Calu3 (cell line): Measurements from ENCODE around the gene TYSND1. TPM values are rescaled to one million over a fixed set of nuclear protein-coding genes. Genes with fewer than 3 reads are reported as not detected.
"Not testable (repeated sequence)": the region's sequence is repeated elsewhere in the genome, so short reads cannot be mapped to it uniquely, and the experiment has no call there.

Source experiments
- BruUV-seq: library from RNA; stranded (reverse); fragments of 400-500 nt; replicated peaks from 2 replicates; lab custom pipeline; 2021; lab: Mats Ljungman, UMichigan
- CTCF ChIA-PET: fragments of 300-600 bp; sonication (Branson Sonifier 250); formaldehyde crosslinking; loops from one replicate; lab custom pipeline; 2022; ENCODE audit warnings: antibody characterized with exemption; lab: Charles Lee
- DNase-seq: peaks from one replicate; pipeline ENCODE4 v3.0.0; 2022
- H3K27ac Mint-ChIP-seq: one replicate; pipeline ENCODE4 v1.8.0; 2022; ENCODE audit warnings: mixed read lengths; ENCODE audit not compliant: unreplicated experiment
- H3K27me3 Mint-ChIP-seq: one replicate; pipeline ENCODE4 v1.8.0; 2022; ENCODE audit warnings: mixed read lengths; ENCODE audit not compliant: unreplicated experiment
- H3K36me3 Mint-ChIP-seq: one replicate; pipeline ENCODE4 v1.8.0; 2022; ENCODE audit warnings: mild to moderate bottlenecking, moderate library complexity, mixed read lengths; ENCODE audit not compliant: insufficient read depth, unreplicated experiment
- H3K4me1 Mint-ChIP-seq: one replicate; pipeline ENCODE4 v1.8.0; 2022; ENCODE audit warnings: mild to moderate bottlenecking, low read depth, mixed read lengths; ENCODE audit not compliant: unreplicated experiment
- H3K4me3 Mint-ChIP-seq: one replicate; pipeline ENCODE4 v1.8.0; 2022; ENCODE audit warnings: mild to moderate bottlenecking, low read depth, moderate library complexity, mixed read lengths; ENCODE audit not compliant: unreplicated experiment
- H3K9me3 Mint-ChIP-seq: one replicate; pipeline ENCODE4 v1.8.0; 2022; ENCODE audit warnings: low read depth, mixed read lengths; ENCODE audit not compliant: unreplicated experiment
- CTCF ChIP-seq: fragments of 200-600 bp; IDR thresholded peaks from one replicate; pipeline ENCODE4 v1.8.0; 2022; ENCODE audit warnings: antibody characterized with exemption; ENCODE audit not compliant: unreplicated experiment
- intact Hi-C: fragments of 100-400 bp; cut with micrococcal nuclease; formaldehyde crosslinking; loops from one replicate; pipeline ENCODE4 v1.10.0; 2022; ENCODE audit not compliant: unreplicated experiment
- total RNA-seq: library from RNA; stranded (reverse); gene quantifications from 2 replicates; pipeline ENCODE4 v1.2.3, GENCODE V29; 2022

TYSND1 gene
- total RNA-seq, 1 experiment from 2014 or later = 21.4 TPM

GRCh38 chr10:70186571-70186970, 40.1 kb upstream of the TYSND1 start:
- intact Hi-C loops = no loop called here
- Mint-ChIP-seq H3K27me3 (peaks cover 40% of the 10 kb centered on the region), H3K27ac (no peak overlapping the region), H3K4me3 (no peak overlapping the region), H3K4me1 (no peaks in the 10 kb centered on the region), H3K36me3 (no peaks in the 10 kb centered on the region), H3K9me3 (no peaks in the 10 kb centered on the region)
- CTCF ChIA-PET = no interaction called here
- no peak for DNase-seq
- no peak for TF ChIP-seq CTCF
- BruUV-seq = no TSS peak

GRCh38 chr10:70186090-70186489, 39.6 kb upstream of the TYSND1 start:
- intact Hi-C loops = no loop called here
- CTCF ChIA-PET = no interaction called here
- Mint-ChIP-seq H3K27ac (no peak overlapping the region), H3K4me3 (no peak overlapping the region), H3K27me3 (peaks cover 40% of the 10 kb centered on the region), H3K9me3 (no peaks in the 10 kb centered on the region), H3K4me1 (no peaks in the 10 kb centered on the region), H3K36me3 (no peaks in the 10 kb centered on the region)
- no peak for DNase-seq
- no peak for TF ChIP-seq CTCF
- no TSS peak for BruUV-seq

GRCh38 chr10:70183304-70183703, 36.8 kb upstream of the TYSND1 start:
- no peak for TF ChIP-seq CTCF
- H3K9me3 Mint-ChIP-seq = peaks cover 7% of the 10 kb centered on the region
- CTCF ChIA-PET = no interaction called here
- H3K4me3 Mint-ChIP-seq = no peak overlapping the region
- H3K27me3 Mint-ChIP-seq = peaks cover 40% of the 10 kb centered on the region
- BruUV-seq = no TSS peak
- H3K4me1 Mint-ChIP-seq = no peaks in the 10 kb centered on the region
- H3K36me3 Mint-ChIP-seq = no peaks in the 10 kb centered on the region
- intact Hi-C loops = no loop called here
- no peak overlapping the region for H3K27ac Mint-ChIP-seq
- DNase-seq = no peak

GRCh38 chr10:70179209-70179608, 32.7 kb upstream of the TYSND1 start:
- intact Hi-C loops, CTCF ChIA-PET: not testable (repeated sequence)

GRCh38 chr10:70178139-70178725, 31.7 kb upstream of the TYSND1 start:
- CTCF ChIA-PET = no interaction called here
- BruUV-seq = no TSS peak

More at GRCh38 chr10:70179209-70179608, 32.7 kb upstream of the TYSND1 start:
- H3K27ac Mint-ChIP-seq, DNase-seq, H3K4me1 Mint-ChIP-seq, BruUV-seq, H3K36me3 Mint-ChIP-seq, H3K9me3 Mint-ChIP-seq, H3K4me3 Mint-ChIP-seq: not testable (repeated sequence)
- peaks cover 22% of the 10 kb centered on the region for H3K27me3 Mint-ChIP-seq

More at GRCh38 chr10:70178139-70178725, 31.7 kb upstream of the TYSND1 start:
- H3K36me3 Mint-ChIP-seq = no peaks in the 10 kb centered on the region
- H3K27me3 Mint-ChIP-seq = peaks cover 12% of the 10 kb centered on the region
- no peak overlapping the region for H3K4me3 Mint-ChIP-seq
- no peaks in the 10 kb centered on the region for H3K4me1 Mint-ChIP-seq
- DNase-seq = no peak
- peaks cover 7% of the 10 kb centered on the region for H3K9me3 Mint-ChIP-seq
- TF ChIP-seq CTCF = no peak
- H3K27ac Mint-ChIP-seq = no peak overlapping the region
- intact Hi-C loops = no loop called here
